Measurements from ENCODE around the gene NFATC1.
"Not testable (repeated sequence)": the region's sequence is repeated elsewhere in the genome, so short reads cannot be mapped to it uniquely, and the experiment has no call there.

NFATC1 gene

DNA sequence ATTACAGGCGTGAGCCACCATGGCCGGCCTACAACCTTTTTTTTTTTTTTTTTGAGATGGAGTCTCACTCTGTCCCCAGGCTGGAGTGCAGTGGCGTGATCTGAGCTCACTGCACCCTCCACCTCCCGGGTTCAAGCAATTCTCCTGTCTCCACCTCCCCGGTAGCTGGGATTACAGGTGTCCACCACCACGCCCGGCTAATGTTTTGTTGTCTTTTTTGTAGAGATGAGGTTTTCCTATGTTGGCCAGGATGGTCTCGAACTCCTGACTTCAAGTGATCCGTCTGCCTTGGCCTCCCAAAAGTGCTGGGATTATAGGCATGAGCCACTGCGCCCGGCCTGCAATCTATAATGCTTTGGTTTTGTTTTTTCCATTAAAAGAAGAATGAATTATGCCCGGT lies 19.1 kb upstream of the NFATC1 start:
- not testable (repeated sequence) for DNase-seq

DNA sequence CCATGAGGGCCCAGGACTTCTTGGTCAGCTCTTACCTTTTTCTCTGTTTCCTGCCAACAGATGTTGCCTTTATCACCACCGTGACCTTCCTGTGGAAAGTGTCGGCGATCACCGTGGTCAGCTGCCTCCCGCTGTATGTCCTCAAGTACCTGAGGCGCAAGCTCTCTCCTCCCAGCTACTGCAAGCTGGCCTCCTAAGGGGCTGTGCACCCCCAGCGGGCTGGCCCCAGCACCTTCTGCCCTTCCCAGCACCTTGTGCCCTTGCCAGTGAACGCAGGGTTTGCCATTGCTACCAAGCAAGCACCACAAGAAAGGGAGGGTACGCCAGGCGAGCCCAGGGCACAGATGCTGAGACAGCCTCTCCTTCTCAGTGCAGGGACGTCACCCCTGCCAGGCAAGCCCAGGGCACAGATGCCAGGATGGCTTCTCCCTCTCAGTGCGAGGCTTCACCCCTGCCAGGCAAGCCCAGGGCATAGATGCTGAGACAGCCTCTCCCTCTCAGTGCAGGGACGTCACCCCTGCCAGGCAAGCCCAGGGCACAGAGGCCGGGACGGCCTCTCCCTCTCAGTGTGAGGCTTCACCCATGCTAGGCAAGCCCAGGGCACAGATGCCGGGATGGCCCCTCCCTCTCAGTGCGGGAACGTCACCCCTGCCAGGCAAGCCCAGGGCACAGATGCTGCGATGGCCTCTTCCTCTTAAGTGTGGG lies 18.4 kb upstream of the NFATC1 start:
- DNase-seq, result no peak

DNA sequence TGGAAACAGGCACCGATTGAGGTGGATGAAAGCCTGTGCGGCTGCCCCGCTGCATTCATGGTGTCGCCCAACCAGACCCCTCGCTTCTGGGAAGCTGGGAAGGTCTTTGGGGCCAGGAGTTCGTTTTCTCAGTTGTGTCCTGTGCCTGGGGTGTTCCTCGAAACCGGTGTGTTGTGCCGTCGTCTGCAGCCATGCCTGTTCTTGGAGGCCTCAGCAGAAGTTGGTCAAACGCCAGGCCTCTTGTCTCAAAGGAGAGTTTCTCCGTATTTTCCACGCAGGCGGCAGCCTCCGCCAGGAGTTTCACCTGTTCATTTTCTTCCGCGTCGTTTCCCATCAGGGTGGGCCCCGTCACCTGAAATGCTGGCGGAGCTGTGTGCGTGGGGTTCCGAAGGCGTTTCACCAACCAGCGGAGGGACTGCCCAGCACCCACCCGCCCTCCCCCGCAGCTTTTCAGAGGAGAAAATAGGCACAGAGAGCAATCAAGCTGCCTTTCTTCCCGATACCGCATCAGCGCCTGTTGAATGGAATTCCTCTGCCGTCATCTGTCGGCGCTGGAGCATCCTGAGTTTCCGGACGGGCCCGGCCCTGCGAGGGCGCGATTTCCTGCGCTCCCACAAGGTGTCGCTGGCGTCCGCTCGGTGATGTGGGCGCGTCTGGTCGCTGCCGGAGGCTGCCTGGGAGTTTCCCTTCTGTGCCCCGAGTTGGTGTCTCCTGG lies 17.0 kb upstream of the NFATC1 start:
- DNase-seq, result peak in 1 of 2 experiments; percentile 37

- DNase-seq, result no peak
Observed at GRCh38 chr18:79379251-79379905, 16.4 kb upstream of the NFATC1 start.

GRCh38 chr18:79379931-79380815 lies 15.6 kb upstream of the NFATC1 start:
- DNase-seq, result no peak

GRCh38 chr18:79380816-79381806 lies 14.6 kb upstream of the NFATC1 start:
- peak in 1 of 2 experiments; percentile 49 for DNase-seq

- no peak for DNase-seq
Observed at GRCh38 chr18:79381811-79382311, 13.9 kb upstream of the NFATC1 start.

GRCh38 chr18:79382681-79383387 lies 12.9 kb upstream of the NFATC1 start:
- no peak for DNase-seq

- no peak for DNase-seq
Observed at GRCh38 chr18:79383388-79384056, 12.2 kb upstream of the NFATC1 start.

DNA sequence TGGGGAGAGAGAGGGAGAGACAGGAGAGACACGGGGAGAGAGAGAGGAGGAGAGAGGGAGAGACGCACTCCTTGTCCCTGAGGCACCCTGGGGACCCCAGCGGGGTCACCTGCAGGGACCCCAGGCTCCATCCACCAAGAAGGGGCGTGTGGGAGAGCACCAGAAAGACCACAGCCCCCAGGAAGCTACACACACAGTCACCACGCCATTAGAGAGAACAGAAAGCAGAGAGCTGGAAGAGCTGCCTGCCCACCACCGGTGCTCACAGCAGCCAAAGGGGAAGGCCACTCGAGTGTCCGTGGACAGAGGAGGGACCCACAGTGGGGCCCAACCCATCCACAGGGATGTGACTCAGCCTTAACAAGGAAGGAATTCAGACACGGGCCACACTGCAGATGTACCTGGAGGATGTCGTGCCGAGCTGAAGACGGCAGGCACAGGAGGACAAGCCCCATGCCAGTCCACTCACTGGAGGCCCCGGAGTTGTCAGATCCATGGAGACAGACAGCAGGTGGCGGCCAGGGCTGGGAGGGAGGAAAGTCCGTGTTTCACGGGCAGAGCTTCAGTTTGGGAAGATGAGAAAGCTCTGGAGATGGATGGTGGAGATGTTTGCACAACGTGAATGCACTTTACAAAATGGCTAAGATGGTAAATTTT lies 11.5 kb upstream of the NFATC1 start:
- DNase-seq, result no peak

DNA sequence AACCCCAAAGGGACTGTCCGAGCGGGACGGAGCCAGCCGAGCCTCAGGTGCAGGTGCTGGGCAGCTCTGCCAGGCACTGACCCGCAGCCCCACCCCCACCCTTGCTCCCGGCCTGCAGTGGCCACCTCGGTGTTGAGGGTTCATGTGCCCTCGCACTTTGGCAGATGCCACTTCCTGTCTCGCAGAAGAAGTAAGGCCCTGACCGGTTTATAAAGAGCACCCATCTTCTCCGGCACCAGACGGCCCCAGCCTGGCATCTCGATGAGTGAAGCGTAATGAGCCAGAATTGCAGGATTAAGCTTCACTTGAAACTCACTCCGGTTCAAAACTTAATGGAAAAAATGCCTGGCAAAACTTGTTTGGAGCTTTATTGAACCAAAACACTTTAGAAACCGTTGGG lies 10.9 kb upstream of the NFATC1 start:
- no peak for DNase-seq

DNA sequence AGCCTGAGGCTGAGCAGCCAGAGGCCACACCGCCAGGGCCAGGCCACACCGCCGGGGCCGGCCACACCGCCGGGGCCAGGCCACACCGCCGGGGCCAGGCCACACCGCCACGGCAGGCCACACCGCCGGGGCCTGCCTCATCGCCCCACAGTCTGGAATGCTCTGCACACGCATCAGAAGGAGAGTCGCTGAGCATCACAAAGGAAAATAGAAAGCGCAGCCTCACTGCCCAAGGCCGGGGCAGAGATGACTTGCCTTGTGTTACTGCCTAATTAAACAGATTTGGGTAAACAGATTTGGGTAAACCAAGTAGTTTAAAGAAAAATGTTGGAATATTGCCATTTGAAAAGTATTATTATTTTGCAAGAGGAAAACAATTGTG lies 10.4 kb upstream of the NFATC1 start:
- DNase-seq, result no peak

DNA sequence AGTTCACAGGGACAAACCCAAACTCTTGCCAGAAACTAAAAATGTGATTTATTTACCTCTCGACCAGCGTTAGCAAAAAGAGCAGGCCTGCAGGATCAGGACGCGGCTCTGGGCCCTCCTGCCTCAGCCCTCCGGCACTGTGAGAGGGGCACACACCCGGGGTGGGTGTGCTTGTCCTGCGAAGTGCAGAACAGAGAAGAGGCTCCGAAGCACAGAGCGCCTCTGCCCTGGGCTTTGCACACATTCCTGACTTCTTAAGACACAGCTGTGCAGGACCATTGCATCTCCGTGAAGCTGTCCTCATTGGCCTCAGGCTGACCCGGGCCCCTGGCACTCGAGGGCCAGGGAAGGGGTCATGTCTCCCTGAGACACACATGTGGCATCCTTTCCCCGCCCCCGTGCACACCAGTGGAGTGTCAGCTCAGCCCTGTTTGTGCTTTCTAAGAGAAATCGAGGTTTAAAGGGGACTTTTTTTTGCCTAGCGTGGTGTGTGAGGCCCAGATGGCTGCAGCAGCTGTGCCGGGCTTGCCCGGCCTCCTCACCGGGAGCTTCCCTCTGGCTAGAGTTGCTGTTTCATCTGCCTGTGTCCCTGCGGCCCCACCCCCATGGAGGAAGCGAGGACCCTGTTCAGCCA lies 9.9 kb upstream of the NFATC1 start:
- no peak for DNase-seq

DNA sequence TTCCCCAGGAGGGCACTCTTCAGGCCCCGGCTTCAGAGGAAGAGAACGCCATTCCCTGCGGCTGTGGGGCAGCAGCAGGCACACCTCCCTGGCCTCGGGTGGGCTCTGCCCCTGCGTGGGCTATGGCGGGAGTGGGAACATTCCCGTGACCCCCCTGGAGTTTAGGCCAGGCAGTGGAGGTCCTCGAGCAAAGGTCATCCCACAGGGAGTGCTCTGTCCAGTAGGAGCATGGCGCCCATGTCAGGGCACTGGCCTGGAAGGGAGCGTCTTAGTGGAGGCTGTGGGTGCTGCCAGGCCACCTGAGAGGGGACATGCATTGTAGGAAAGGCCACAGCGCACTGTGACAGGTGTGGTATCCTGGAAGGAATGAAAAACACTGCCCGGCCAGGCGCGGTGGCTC lies 9.2 kb upstream of the NFATC1 start:
- DNase-seq, result no peak

GRCh38 chr18:79387214-79387613 lies 8.5 kb upstream of the NFATC1 start:
- DNase-seq, result no peak

DNA sequence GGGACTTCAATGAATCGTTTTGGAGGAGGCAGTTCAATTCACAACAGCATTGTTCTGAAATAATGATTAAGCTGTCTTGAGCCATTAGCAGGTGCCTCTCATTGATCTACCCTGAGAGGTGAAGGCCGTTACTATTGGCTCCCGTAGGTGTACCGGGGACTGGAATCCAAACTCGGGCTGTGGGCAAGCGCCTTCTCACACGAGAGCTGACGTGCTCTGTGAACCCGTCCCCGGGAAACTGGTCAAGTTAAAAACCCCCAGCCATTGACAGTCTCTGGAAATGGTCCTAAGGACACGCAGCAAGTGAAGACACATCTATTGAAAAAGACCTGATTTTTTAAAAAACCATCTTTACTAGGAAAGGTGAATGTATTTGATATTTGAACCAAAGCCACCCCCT lies 8.1 kb upstream of the NFATC1 start:
- no peak for DNase-seq

DNA sequence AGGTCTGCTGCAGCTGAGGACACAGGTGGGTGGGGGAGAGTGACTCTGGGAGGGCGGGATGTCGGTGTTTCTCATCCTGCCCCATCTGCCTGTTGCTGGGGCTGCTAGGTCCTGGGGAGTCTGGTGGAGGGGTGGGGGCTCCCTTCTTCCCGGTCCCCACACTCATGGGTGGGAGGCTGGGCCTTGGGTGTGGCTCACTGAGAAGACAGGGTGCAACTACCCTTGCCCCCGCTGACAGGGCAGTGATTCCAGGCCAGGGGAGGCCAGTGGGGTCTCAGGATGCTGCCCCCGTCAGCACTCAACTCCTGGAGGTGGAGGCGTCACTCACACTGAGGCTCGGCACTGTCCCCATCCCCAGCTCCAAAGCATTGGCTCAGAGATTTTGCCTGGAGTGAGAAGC lies 7.7 kb upstream of the NFATC1 start:
- no peak for DNase-seq

DNA sequence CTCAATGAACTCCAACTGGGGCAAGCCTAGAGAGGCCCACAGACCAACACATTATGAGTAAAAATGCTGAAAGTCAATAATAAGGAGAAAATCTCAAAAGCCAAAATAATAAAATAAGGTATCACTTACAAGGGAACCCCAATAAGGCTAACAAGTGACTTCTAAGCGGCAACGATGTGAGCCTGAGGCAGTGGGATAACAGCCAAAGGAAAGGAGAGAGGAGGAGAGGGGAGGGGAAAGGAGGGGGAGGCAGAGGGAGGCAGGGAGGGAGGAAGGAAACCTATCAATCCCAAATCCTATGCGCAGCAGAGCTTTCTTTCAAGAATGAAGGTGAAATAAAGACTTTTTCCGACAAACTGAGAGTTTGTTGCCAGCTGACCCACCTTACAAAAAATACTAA lies 6.0 kb upstream of the NFATC1 start:
- no peak for DNase-seq

- DNase-seq, result no peak
Observed at GRCh38 chr18:79392226-79392625, 3.5 kb upstream of the NFATC1 start.
